PC-9 (cell line): ENCODE results near the gene PTPRM. TPM values are rescaled to one million over a fixed set of nuclear protein-coding genes. Genes with fewer than 3 reads are reported as not detected.

Experiments used
- BruUV-seq: library from RNA; stranded (reverse); fragments of 400-500 nt; replicated peaks from 2 replicates; lab custom pipeline; 2021; lab: Mats Ljungman, UMichigan
- CTCF ChIA-PET: fragments of 300-600 bp; sonication (Branson Sonifier 250); formaldehyde crosslinking; loops from one replicate; lab custom pipeline; 2022; ENCODE audit warnings: antibody characterized with exemption; lab: Charles Lee
- POLR2A ChIA-PET: fragments of 300-600 bp; sonication (Branson Sonifier 250); formaldehyde crosslinking; loops from one replicate; lab custom pipeline; 2022; ENCODE audit warnings: antibody characterized with exemption; ENCODE audit not compliant: unreplicated experiment; lab: Charles Lee
- DNase-seq, 2 experiments: peaks; one replicate each; pipeline versions ENCODE4 v3.0.0 to v3.0.0-alpha.2; 2015 to 2022; ENCODE audit warnings: mixed read lengths in 1 of 2
- H2AFZ ChIP-seq: fragments of 200-600 bp; sonication (generic); 2 replicates; pipeline ENCODE4 v1.8.1; 2017; ENCODE audit warnings: antibody characterized with exemption
- H3F3A ChIP-seq: fragments of 200-600 bp; sonication (generic); 2 replicates; pipeline ENCODE4 v1.8.1; 2017; ENCODE audit warnings: antibody characterized with exemption, mild to moderate bottlenecking, low read depth; ENCODE audit not compliant: insufficient read depth
- H3K27ac ChIP-seq: fragments of 200-600 bp; sonication (generic); 2 replicates; pipeline ENCODE4 v1.6.1; 2016; ENCODE audit warnings: mixed run types
- H3K27me3 ChIP-seq: fragments of 200-600 bp; sonication (generic); 2 replicates; pipeline ENCODE4 v1.6.1; 2016; ENCODE audit warnings: low read depth, mixed run types; ENCODE audit not compliant: insufficient read depth
- H3K36me3 ChIP-seq: fragments of 200-600 bp; sonication (generic); 2 replicates; pipeline ENCODE4 v1.6.1; 2016; ENCODE audit warnings: low read depth, mixed run types
- H3K4me1 ChIP-seq: fragments of 200-600 bp; sonication (generic); replicated peaks from 2 replicates; pipeline ENCODE4 v1.6.1; 2016; ENCODE audit warnings: mixed run types; ENCODE audit not compliant: insufficient read depth
- H3K4me2 ChIP-seq: fragments of 200-600 bp; sonication (generic); 2 replicates; pipeline ENCODE4 v1.6.1; 2017; ENCODE audit warnings: mixed run types
- H3K4me3 ChIP-seq: fragments of 200-600 bp; sonication (generic); 2 replicates; pipeline ENCODE4 v1.6.1; 2016; ENCODE audit warnings: mixed run types
- H3K79me2 ChIP-seq: fragments of 200-600 bp; sonication (generic); 2 replicates; pipeline ENCODE4 v1.6.1; 2017; ENCODE audit warnings: low read depth, mixed run types
- H3K9me2 ChIP-seq: fragments of 200-600 bp; sonication (generic); 2 replicates; pipeline ENCODE4 v1.8.1; 2017; ENCODE audit warnings: mild to moderate bottlenecking; ENCODE audit not compliant: insufficient read depth
- H3K9me3 ChIP-seq: fragments of 200-600 bp; sonication (generic); 2 replicates; pipeline ENCODE4 v1.8.1; 2016; ENCODE audit warnings: low read depth; ENCODE audit not compliant: insufficient read depth
- H4K20me1 ChIP-seq: fragments of 200-600 bp; sonication (generic); 2 replicates; pipeline ENCODE4 v1.8.1; 2017; ENCODE audit not compliant: insufficient read depth
- EZH2 ChIP-seq: fragments of 200-600 bp; sonication (generic); IDR thresholded peaks from 2 replicates; pipeline ENCODE4 v1.8.0; 2017; ENCODE audit warnings: antibody characterized with exemption, low read depth
- intact Hi-C: fragments of 100-400 bp; cut with micrococcal nuclease; formaldehyde crosslinking; loops from one replicate; pipeline ENCODE4 v1.10.0; 2022; ENCODE audit not compliant: unreplicated experiment
- total RNA-seq: library from RNA; stranded (reverse); gene quantifications from 2 replicates; pipeline ENCODE4 v1.2.3, GENCODE V29; 2021
- TF ChIP-seq, protein P1 (sequence below): fragments of 200-600 bp; sonication (generic); conservative IDR thresholded peaks from 2 replicates; pipeline ENCODE4 v1.6.1; 2017; ENCODE audit warnings: mixed run types, antibody characterized with exemption, mild to moderate bottlenecking, moderate library complexity

The PTPRM gene
- total RNA-seq, 1 experiment from 2014 or later: 32.5 TPM

DNA sequence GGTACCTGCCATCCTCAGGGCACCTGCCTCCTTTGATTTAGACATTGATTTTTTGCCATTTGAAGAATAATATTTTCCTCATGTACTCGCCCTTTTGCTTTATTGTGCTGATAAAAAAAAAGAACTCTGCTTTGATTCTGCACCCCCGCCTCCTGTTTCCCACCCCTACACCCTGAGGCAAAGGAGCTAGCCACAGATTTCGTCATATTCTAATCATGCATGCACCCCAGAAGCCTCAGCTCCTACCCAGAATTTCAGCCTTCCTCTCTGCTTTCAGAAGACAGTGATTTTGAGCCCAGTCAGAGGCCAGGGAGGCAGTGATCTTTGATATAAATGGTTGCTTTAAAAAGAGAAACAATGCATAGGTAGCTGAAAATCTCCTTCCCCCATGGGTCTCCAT lies 329.0 kb downstream of the PTPRM start:
- Histone ChIP-seq H3K4me3 (no peak overlapping the region), H3F3A (no peaks in the 10 kb centered on the region), H3K36me3 (no peaks in the 10 kb centered on the region), H4K20me1 (no peaks in the 10 kb centered on the region), H3K9me2 (no peaks in the 10 kb centered on the region), H2AFZ (0 out of 2 replicates have a peak overlapping the region, but pooled peaks have one; percentile 52), H3K79me2 (no peaks in the 10 kb centered on the region), H3K4me2 (peak overlapping the region; percentile 40), H3K27ac (no peak overlapping the region), H3K27me3 (no peaks in the 10 kb centered on the region), H3K9me3 (no peaks in the 10 kb centered on the region), H3K4me1 (peaks cover 23% of the 10 kb centered on the region)
- intact Hi-C loops: no loop called here
- BruUV-seq: no TSS peak
- ChIA-PET CTCF (no interaction called here), POLR2A (interaction anchor here (0.7 kb wide), 1 partner anchor 27 kb away, joined by 9 read pairs; no protein-coding TSS in a partner anchor)
- DNase-seq: no peak
- no peak for TF ChIP-seq EZH2
- TF ChIP-seq, protein P1, sequence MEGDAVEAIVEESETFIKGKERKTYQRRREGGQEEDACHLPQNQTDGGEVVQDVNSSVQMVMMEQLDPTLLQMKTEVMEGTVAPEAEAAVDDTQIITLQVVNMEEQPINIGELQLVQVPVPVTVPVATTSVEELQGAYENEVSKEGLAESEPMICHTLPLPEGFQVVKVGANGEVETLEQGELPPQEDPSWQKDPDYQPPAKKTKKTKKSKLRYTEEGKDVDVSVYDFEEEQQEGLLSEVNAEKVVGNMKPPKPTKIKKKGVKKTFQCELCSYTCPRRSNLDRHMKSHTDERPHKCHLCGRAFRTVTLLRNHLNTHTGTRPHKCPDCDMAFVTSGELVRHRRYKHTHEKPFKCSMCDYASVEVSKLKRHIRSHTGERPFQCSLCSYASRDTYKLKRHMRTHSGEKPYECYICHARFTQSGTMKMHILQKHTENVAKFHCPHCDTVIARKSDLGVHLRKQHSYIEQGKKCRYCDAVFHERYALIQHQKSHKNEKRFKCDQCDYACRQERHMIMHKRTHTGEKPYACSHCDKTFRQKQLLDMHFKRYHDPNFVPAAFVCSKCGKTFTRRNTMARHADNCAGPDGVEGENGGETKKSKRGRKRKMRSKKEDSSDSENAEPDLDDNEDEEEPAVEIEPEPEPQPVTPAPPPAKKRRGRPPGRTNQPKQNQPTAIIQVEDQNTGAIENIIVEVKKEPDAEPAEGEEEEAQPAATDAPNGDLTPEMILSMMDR: no peak

DNA sequence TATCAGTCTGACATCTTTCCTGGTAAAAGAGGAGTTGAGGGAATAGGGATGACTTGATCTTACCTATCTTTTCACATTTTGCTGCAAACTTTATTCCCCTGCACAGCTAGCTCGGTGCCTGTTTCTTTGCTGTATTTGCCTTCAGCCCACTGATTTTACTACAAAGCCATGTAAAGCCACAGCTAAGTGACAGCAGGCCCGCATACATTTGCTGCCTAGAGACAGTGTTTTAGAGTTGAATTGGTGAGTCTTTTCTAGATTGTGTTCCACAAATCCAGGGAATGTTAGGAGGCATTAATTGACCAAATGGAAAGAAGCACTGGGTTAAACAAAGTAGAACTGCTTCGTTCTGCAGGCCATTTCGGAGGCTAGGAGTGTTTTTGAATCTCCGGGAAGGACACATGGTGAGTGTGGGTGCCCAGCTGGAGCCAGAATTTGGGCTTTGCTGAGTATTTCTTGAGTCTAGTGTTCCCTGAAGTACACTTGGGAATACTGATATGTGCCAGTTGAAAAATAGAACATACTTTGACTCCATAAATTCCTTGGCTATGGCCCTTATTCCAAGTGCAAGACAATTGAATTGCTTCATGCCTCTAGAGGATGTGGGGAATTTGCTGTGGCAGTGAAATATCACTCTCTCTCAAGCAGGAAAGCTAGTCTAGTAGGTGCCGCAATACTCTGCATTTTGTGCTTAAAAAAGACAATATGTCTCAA lies 329.8 kb downstream of the PTPRM start:
- no TSS peak for BruUV-seq
- intact Hi-C loops: no loop called here
- ChIA-PET POLR2A (interaction anchor here (0.7 kb wide), 1 partner anchor 26 kb away, joined by 9 read pairs; no protein-coding TSS in a partner anchor), CTCF (no interaction called here)
- no peak for TF ChIP-seq EZH2
- TF ChIP-seq, protein P1: no peak
- Histone ChIP-seq H3K4me2 (0 out of 2 replicates have a peak overlapping the region, but pooled peaks have one; percentile 40), H3K79me2 (no peaks in the 10 kb centered on the region), H2AFZ (no peak overlapping the region), H3K27ac (no peak overlapping the region), H3K27me3 (no peaks in the 10 kb centered on the region), H3F3A (no peaks in the 10 kb centered on the region), H3K9me3 (no peaks in the 10 kb centered on the region), H4K20me1 (no peaks in the 10 kb centered on the region), H3K9me2 (no peaks in the 10 kb centered on the region), H3K4me3 (no peak overlapping the region), H3K4me1 (peaks cover 23% of the 10 kb centered on the region), H3K36me3 (no peaks in the 10 kb centered on the region)
- no peak for DNase-seq

DNA sequence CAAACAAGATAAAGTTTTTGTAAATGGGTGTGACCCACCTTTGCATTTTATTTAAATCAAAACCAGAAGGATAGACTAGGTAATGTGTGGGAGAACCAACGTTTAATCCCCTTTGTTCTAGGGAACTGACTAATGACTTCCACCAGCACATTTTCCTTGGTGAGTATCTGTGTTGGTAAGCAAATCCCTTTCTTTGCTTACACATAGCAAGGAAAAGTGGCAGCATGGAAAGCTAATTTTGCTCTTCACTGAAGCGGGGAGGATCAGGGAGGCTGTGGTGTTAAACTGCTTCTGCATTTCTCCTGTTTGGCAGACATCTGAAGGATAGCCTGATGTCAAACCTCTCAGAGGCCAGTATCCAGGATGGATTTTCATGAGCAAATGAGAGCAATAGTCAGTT lies 331.1 kb downstream of the PTPRM start:
- Histone ChIP-seq H3F3A (no peaks in the 10 kb centered on the region), H3K27ac (no peak overlapping the region), H3K4me2 (no peak overlapping the region), H3K79me2 (no peaks in the 10 kb centered on the region), H4K20me1 (no peaks in the 10 kb centered on the region), H3K9me3 (no peaks in the 10 kb centered on the region), H3K36me3 (no peaks in the 10 kb centered on the region), H3K27me3 (no peaks in the 10 kb centered on the region), H3K4me1 (peaks cover 23% of the 10 kb centered on the region), H3K4me3 (no peak overlapping the region), H3K9me2 (no peaks in the 10 kb centered on the region), H2AFZ (peak overlapping the region; percentile 42; the same call in 1 of the 2 replicates)
- intact Hi-C loops: no loop called here
- no peak for TF ChIP-seq EZH2
- TF ChIP-seq, protein P1: no peak
- no TSS peak for BruUV-seq
- CTCF ChIA-PET: no interaction called here
- DNase-seq: no peak
- POLR2A ChIA-PET: no interaction called here
